ENCODE measurements around the gene PRKCH.

PRKCH gene

DNA sequence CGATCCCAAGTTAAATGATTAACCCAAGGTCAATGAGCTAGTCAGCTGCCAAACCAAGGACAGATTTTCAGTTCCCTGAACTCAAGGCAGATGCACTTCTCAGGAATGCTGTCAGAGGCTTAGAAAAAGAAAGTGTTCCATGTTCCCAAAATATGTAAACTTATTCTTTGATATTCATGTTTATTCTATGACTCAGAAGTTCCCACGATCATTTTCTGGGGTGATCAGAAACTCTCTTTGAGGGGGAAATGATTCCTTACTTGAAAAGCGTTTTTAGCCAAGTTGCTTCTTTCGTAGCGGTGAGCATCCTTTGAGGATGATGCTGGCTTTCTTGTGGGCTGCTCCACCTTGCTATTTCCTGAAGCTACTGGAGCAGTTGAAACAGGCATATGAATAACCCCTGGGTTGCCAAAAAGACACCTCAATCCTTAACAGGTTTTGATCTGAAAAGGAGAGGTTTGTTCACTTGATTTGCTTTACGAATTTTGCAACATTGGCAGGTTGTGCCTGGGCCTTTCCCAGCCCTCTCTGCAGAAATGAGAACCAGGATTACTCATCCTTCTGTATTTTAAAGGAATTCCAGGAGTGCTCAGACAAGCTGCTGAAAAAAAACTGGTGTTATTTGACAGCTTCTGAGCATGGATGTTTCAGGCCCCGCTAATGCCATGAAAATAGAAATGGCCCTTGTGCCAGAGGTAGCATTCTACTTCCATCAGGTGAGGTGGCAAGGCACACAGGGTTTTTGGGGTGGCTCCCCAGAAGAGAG, 252.6 kb downstream of the PRKCH start:
- no peak for DNase-seq

DNA sequence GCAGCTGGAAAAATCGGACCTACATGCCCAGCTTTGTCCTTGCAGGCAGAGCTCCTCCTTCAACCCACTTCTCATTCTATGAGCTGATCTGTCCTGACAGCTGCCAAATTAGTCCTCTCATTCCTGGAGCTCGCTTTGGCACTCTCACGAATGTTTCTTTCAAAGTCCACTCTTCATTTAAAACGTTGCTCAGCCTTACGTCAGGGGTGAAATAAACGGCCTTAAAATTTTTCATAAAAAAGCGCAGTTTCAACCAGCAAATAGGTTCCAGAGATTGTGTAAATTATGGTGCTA, 253.1 kb downstream of the PRKCH start:
- no peak for DNase-seq

DNA sequence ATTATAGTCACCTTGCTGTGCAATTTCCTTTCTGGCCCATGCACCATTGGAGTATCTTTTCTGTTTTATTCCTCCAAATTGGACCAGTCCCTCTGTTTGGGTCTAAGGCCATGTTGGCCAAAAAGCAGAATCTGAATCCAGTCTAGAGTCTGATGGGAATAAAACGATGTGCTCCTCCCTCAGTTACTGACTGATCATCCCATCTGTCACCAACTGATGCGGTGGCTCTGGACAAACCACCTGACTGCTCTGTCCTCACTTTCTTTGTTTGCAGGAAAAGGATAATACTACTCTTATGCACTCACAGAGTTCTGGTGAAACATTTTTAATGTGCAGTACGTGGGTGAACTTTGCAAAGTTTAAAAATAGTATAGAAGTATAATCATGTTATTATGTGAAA, 253.7 kb downstream of the PRKCH start:
- DNase-seq = no peak

DNA sequence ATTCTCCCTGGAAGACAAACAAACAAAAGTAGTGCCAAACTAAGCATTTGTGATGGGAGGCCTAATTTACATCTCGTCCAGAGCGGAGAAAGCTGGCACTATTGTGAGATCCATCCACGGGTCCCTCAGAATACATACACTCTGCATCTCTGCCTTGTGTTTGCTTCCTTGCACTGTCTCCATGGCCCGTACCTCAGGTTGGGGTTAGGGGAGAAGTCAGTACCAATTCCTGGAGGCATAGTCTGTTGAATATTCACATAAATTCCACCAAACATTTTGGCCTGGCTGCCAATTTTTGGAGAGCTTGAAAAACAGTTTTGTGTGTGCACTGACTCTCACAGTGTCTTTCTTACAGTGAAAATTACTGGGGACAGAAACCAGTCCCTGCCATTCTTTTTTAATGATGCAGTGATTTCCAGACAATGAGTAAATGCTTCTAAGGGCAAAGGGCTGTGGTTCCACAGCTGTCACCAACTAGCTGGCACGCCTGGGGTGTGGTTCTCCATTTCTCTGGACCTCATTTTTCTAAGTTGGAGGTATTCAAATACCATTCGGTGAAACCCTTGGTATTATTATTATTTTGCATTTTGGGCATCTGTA, 254.3 kb downstream of the PRKCH start:
- no peak for DNase-seq

DNA sequence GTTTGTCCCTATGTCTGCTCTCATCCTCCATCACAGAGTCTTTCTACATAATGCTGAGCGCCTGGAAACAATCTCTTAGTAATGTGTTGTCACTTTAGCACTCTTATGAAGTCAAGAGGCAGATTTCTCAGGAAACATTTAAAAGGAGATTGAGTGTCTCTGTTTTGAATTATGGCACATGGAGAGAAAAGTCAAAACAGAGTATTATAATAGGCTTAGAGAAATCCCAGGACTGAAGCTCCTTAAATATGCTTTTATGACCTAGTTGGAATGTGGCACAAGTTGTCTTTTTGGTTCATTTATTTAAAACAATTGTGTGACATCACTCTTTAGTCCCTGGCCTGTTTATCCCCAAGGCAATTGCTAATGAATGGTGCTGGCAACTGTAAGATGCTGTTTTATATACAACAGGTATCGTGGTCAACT, 256.1 kb downstream of the PRKCH start:
- DNase-seq = no peak

DNA sequence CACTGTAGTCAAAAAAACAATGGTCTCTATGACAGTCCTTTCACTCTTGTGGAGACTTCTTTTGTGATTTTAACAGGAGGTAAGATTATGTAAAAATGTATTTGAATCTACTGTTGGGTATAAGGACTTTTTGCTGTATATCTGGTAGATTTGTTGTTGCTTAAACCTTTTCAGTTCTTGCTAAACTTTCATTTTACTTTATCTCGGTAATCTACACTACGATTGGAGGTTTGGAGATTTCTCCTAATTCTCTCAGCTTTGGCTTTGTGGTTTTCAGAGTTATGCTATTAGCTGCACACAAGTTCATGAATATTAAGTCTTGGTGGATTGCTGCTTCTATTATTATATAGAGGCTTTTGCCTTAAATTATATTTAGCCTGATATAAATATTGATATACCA, 257.4 kb downstream of the PRKCH start:
- DNase-seq = no peak

DNA sequence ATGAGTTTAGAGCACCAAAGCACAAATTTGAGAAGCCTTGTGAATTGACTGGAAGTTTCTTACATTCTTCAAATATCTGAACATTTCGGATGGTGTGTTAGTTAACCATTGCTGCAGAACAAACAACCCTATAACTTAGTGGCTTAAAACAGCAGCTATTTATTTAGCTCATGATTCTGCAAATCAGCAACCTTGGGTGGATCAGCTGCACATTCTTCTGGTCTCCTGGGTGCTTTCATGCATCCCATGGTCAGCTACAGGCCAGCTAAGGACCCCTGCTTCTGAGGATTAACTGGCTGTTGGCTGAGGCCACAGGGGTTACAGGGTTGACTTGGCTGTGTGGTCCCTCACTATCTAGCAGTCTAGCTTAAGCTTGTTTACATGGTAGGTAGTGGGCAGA, 260.0 kb downstream of the PRKCH start:
- DNase-seq = no peak

DNA sequence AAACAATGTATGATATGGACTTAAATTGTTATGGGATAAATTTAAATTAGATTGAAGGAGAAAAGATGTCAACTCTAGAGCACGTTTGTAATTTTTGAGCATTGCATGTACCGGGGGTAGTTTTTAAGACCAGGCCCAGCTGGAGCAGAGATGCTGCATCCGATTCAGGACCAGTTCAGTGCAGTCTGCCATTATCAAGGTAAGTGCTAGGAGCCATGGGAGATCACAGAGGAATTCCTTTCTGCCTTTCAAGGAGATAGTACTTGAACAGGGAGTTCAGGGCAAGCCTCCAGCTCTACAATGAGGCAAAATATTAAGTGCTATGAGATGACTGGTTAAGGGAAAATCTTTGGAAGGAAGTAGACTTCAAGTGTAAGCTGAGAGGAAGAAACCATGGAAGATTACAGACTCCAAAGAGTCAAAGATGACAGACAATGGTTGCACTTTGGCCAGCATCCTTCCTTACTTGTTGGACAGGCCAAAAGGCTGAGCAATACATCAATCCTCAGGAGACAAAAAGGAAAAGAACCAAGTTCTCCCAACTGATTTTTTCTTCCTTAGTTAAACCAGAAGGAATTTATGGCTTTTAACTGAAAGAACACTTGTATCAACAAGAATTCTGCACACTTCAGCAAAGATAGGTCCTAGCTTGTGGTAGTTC, 260.7 kb downstream of the PRKCH start:
- no peak for DNase-seq

DNA sequence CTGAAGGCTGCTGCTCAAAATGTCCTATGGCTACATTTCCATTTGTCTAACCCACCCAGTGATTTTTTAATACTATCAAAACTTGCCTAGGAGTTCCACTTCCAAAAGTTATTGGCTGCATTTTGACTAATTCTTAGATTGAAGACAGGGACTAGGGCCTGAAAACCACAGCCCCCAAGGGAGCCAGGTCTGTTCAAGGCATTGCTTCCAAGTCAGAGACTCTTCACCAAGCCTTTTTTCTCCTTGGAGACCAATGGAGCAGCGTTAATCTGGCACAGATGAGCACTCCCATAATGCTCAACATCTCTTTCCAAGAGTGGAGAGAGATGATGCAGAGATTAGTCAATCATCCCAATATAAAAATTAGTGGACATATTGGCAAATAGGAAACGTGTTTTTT, 261.4 kb downstream of the PRKCH start:
- DNase-seq = no peak

DNA sequence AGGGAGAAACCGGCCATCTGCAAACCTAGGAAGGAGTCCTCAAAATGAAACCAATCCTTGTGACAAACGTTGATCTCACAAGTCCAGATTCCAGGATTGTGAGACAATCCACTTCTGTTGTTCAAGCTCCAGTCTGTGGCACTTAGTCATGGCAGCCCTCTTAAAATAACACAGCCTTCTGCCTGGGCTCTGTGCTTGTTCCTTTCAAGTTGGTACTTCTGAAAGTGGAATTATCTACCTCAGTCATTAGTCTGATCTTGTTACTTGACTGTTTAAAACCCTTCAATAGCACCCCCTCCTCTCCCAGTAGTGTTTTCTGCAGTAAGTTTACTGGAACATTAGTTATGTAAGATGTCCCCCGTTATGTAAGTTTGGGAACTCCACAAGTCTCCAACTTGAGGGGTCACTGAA, 263.0 kb downstream of the PRKCH start:
- DNase-seq = no peak

DNA sequence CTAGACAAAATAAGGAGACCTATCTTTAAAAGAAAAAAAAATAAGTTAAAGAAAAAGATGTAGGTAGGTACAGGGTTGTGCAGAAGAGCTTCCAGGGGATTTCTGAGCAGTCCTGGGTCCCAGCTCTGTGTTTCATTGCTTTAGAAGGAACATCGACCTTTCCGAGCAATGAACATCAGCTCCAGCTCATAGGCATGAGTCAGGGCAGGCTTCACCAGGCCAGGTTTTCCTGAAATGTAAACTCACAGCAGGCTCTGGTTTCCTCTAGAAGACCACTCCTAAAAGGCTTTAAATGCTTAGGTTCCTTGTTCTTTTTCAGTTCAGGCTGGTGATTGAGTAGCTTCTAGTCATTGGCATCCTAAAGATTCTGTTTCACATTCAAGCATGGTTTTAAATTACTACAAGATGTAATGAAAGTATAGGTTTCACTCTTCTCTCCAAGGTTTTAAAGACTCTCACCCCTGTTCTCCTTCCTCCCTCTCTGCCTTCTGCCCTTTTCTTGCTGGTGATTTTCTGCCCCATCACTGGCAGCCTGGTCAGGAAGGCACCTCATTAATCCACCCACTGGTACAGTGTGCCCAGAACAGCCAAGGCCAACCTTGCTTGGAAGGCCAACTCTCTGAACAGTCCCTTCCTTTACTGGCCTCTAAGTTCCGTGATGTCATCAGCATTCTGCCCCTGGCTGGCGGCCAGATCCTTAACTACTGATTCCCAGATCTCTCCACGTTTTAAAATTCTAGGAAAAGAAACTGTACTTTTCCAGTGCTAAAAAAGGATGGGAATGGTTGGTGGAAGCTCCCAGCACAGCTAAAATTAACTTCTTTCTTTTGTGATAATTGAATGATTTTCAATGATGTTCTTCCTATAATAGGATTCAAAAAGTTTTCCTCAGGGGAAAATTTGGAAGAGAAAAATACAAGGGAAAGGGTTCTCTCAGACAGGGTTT, 264.5 kb downstream of the PRKCH start:
- DNase-seq = no peak

DNA sequence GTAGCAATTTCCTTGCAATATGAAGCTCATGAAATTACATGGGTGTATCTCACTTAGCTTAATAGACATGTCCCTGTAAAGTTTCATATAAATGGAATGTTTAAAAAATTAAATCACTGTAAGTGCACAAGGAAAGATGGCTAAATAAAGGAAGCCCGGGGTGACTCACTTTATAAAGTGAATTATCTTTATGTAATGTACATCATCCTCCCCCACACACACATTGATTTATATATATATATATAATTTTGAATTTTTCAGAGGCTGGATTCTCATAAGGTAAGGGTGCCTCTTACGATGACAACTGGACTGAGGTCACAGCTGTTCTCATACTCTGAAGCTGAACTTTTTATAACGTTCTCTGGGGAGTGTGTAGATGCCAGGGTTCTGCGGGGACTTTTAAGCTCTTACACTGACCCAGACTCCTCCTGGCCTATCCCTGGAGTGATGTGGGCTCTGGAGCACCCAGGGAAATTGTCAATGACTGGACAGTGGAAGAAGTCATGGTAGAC, 265.2 kb downstream of the PRKCH start:
- DNase-seq = no peak

DNA sequence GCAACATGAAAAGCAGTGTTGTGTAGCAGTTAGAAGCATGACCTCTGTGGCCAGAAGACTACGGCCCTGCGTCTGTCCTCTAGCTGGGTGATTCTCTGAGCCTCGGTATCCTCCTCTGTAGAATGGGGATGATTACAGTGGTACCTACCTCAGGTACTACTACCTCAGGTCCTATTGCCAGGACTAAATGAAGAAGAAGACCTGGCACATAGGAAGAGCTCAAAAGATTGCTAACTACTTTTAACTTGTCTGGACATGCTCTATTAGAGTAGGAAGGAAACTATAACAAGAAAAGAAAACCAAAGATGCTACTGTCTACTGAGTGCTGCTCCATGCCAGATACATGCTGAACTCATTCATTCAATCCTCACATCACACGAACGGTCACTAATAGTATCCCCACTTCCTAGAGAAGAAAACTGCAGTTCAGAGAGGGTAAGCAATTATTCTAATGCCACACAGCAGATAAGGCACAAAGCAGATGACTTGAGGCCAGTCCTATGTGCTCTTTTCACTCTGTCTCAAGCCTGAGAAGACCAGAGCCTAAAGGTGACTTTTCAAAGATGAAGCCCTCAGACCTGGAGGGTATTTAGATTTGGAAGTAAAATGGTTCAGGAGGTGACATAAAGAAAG, 265.8 kb downstream of the PRKCH start:
- DNase-seq = no peak

DNA sequence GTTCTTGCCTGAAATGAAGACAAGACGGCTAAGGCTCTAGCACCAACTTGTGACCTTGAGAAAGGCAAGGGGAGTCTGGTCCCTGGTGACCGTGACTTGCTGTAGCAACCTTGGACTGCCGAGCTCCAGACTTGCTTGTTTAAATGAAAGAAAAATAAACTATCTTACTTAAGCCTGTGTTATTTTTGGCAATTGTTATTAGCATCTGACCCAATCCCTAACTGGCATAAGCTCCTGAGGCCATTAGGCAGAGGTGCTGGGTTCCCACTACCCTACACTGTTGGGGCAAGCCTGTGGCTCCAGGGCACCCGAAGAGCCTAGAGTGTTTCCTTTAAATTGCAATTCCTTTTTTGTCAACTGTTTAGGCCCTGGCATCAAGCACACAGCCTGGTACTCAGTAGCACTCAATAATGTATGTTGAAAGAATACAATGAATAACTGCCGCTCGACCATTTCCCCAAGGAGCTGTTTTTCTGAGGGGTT, 267.1 kb downstream of the PRKCH start:
- DNase-seq = peak in 1 of 2 experiments; percentile 29

DNA sequence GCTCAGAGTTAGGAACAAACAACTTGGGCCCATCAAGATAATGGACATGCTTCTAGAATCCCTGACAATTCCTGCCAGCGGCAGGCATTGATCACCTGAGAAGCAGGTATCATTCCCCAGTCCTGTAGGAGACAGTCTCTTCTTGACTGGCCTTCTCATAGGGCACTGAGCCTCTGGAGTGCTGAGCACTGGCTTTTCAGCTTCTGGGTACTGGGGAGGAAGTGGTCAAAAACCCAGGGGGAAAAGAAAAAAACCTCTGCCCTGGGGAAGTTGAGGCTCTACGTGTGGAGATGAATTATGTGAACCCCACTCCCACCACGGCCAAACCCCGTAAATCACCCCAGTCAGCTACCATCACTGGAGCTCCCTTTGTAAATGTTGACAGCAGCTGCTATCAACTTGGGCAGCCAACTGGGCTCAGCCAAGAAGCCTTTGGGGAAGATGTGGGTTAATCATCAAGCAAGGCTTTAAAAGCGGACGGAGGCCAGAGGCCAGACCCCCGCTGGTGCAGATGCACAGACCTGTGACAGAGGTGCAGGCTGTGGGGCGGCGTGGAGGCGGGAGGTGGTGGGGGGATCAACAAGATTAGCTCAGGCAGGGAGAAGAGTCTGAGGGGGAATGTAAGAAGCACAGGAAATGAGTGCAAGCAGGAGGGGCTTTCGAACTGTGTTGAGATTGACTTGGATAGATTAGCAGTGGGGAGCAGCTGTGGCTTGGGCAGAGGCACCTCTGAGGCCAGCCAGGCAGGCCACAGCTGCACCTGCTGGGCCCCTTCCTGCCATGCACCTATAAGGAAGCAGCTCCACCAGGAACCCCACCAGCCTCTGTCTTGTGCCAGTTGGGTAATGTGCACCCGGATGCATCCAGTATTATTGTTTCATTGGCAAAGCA, 268.6 kb downstream of the PRKCH start:
- DNase-seq = no peak

DNA sequence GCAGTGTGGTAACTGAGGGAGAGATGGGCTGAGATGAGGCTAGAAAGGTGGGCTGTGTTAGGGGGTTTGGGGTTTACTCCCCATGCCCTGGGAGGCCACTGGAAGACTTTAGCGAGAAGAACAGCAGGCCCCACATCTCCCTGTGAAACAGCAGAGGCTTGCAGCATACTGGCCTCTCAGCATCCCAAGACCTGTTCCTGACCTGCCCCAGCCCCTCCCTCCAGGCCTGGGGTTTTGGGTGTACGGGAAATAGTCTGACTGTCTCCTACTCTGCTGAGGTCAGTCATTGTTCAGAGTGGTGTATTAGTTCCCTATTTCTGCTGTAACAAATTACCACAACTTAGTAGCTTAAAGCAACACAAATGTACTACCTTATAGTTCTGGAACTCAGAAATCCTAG, 270.5 kb downstream of the PRKCH start:
- DNase-seq = no peak

DNA sequence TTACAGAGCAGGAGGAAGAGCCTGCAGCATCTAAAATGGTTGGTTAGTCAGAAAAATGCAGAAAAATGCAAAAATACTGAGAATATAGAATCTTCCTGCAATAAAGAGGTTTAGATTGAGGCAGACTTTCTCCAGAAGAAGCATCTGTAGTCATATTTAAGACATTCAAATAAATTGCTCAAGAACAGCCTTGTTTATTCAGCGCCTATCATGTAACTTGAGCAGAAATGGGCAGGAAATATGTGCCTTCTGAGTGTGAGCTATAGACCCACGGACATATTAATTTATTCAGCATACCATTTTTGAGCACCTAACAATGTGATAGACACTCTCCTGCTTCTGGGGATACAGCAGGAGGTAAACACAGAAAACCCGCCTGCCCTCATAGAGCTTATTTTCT, 272.0 kb downstream of the PRKCH start:
- no peak for DNase-seq

DNA sequence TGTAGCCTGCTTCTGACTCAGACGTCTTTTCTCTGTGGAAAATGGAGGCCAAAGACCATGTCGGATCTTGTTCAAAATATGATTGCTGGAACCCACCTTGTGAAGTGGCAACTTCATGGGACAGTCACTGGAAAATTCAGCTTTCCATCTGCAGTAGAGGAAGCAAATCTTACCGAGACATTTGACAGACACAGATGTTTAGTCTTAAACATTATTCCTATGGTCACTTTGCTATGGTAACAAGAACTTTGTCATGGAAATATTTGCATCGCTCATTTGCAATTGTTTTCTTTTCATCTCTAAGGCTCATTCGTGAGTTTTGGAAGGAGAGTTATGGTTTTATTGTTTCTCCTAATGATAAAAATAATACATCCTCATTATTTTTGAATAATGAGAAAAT, 275.6 kb downstream of the PRKCH start:
- no peak for DNase-seq

DNA sequence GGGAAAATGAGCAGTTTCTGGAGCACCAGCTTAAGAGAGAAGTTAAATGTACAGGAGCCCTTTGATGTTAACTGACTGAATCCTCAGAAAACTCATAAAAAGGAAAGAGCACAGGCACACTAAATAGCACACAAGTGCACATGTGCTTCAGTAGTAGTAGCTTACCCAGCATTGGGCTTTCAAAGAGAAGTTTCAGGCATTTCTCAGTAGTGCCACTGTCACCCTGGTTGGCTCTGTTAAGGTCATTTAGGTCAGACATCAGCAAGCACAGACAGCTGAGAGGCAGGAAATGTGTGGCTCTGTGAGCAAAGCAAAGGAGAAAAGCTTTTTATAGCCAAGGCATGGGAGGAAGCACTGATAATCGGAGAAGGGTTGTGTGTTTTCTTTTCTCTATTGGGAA, 277.6 kb downstream of the PRKCH start:
- no peak for DNase-seq

DNA sequence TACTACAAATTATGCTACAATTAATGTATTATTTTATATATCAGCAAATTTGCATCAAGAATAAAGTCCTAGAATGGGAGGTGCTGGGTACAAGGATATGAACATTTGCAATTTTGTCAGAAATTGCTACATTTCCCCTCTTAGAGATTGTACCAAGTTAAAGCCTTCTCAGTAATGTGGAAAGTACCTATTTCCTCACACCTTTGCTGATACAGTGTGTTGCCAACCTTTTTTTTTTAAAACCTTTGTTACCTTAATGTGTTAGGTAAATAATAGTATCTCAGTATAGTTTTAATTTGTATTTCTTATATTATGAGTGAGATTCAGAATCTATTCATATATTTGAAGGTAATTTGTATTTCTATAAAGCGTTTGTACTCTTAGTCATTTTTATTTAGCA, 278.6 kb downstream of the PRKCH start:
- DNase-seq = no peak
